Brain microvascular endothelial cell (primary cell): ENCODE results near the gene TPPP.
"Not testable (repeated sequence)": the region's sequence is repeated elsewhere in the genome, so short reads cannot be mapped to it uniquely, and the experiment has no call there.

Experiments
- DNase-seq: peaks from one replicate; pipeline ENCODE4 v3.0.0-alpha.2; 2020
- H3K27ac ChIP-seq: fragments of 250-450 bp; sonication (Bioruptor Pico); 2 replicates; pipeline ENCODE4 v1.5.1; 2020; ENCODE audit warnings: mild to moderate bottlenecking, moderate library complexity
- H3K27me3 ChIP-seq: fragments of 250-450 bp; sonication (Bioruptor Pico); replicated peaks from 2 replicates; pipeline ENCODE4 v1.5.1; 2020; ENCODE audit warnings: mild to moderate bottlenecking
- H3K36me3 ChIP-seq: fragments of 250-450 bp; sonication (Bioruptor Pico); replicated peaks from 2 replicates; pipeline ENCODE4 v1.5.1; 2020; ENCODE audit warnings: mild to moderate bottlenecking
- H3K4me3 ChIP-seq: 2 replicates; pipeline ENCODE4 v1.5.1; 2011; ENCODE audit warnings: low read depth, mild to moderate bottlenecking, control low read depth, low read length, moderate library complexity
- in situ Hi-C: cut with HindIII; loops from 2 replicates; pipeline ENCODE4 v1.10.0; 2017; ENCODE audit warnings: low sequenced_read_pairs, low pct_ligation_motif_present
- TF ChIP-seq, protein P1 (sequence below): IDR thresholded peaks from 2 replicates; pipeline ENCODE4 v1.5.1; 2011; ENCODE audit warnings: low read depth, mild to moderate bottlenecking, moderate library complexity, low read length, control low read depth, inconsistent platforms; ENCODE audit errors: missing control alignments

TPPP gene

DNA sequence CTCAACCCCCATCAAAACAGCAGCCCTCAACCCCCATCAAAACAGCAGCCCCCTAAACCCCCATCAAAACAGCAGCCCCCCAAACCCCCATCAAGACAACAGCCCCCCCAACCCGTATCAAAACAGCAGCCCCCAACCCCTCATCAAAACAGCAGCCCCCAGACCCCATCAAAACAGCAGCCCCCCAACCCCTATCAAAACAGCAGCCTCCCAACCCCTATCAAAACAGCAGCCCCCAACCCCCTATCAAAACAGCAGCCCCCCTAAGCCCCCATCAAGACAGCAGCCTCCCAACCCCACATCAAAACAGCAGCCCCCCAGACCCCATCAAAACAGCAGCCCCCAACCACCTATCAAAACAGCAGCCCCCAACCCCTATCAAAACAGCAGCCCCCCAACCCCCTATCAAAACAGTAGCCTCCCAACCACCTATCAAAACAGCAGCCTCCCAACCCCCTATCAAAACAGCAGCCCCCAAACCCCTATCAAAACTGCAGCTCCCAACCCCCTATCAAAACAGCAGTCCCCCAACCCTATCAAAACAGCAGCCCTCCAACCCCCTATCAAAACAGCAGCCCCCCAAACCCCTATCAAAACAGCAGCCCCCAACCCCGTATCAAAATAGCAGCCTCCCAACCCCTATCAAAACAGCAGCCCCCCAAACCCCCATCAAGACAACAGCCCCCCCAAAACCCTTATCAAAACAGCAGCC lies 1.2 kb downstream of the TPPP start:
- in situ Hi-C loops: no loop called here
- Histone ChIP-seq H3K27me3 (peaks cover 2% of the 10 kb centered on the region), H3K27ac (no peak overlapping the region), H3K4me3 (no peak overlapping the region), H3K36me3 (no peaks in the 10 kb centered on the region)
- TF ChIP-seq, protein P1, sequence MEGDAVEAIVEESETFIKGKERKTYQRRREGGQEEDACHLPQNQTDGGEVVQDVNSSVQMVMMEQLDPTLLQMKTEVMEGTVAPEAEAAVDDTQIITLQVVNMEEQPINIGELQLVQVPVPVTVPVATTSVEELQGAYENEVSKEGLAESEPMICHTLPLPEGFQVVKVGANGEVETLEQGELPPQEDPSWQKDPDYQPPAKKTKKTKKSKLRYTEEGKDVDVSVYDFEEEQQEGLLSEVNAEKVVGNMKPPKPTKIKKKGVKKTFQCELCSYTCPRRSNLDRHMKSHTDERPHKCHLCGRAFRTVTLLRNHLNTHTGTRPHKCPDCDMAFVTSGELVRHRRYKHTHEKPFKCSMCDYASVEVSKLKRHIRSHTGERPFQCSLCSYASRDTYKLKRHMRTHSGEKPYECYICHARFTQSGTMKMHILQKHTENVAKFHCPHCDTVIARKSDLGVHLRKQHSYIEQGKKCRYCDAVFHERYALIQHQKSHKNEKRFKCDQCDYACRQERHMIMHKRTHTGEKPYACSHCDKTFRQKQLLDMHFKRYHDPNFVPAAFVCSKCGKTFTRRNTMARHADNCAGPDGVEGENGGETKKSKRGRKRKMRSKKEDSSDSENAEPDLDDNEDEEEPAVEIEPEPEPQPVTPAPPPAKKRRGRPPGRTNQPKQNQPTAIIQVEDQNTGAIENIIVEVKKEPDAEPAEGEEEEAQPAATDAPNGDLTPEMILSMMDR: no peak
- DNase-seq: no peak

DNA sequence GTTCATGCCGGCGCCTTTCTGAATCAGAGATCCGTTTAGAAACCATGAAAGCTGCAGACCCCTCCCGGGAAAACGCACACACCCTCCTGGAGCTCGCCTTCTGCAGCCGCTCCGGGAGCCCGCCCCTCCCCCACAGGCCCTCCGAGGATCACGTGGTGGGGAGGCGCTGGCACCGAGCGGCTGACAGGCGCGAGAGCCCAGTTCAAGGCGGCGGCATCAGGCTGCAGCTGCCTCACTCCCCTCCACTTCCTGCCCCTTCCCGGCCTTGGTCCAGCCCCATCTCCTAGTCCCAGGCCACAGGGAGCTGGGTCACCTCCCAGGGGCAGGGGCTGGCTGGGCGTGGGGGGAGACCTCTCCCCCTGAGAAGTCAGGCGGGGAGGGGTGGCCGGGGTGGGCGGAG lies 2.1 kb downstream of the TPPP start:
- H3K27me3 ChIP-seq, H3K36me3 ChIP-seq, H3K27ac ChIP-seq, H3K4me3 ChIP-seq, DNase-seq, in situ Hi-C loops: not testable (repeated sequence)

DNA sequence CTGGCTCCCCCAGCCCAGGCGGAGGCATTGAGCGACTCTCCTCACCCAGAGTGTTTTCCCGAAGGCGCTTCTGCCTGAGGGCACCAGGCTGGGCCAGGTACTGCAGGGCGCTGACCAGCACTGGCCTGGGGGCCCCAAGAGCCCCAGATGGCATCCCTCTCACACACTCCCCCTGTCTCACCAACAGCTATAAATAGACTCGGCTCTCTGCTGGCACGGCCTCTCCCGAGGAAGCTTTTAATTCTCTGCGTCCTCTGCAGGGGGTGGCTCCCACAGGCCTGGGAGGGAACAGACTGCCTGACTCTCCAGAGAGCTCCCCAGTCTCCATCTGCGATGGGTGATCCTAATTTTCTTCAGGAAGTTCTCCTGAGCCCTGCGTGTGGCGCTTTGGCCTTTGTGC lies 2.9 kb downstream of the TPPP start:
- in situ Hi-C loops, H3K27me3 ChIP-seq, H3K36me3 ChIP-seq, H3K27ac ChIP-seq, H3K4me3 ChIP-seq, DNase-seq: not testable (repeated sequence)

DNA sequence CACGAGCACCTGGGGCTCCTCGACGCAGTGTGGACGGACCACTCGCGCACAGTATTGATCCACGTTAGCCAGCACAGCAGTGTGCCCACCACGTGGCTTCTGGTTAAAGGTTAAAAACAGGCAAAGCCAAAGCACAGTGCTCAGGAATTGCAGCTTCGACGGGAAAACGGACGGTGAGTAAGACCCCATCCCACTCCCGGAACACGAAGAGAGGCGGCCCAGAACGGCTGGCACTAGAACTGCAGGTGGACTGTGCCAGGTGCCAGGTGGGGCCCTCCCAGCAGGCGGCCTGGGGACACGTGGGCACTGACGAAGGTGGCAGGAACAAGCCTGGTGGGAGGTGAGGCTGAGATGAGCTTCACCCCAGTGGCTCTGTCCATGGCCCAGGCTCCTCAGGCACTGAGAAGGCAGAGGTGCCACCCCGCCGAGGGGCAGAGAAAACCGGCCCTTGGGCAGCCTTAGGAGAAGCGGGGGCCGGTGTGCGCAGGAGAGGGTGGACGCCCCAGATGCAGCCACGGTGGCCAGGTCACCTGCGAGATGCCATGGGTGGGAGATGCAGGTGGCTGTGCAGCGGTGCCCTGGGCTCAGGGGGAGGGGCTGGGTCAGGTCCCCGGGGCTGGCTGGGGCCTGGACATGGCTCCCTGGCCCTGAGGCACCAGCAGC lies 4.7 kb downstream of the TPPP start:
- H3K27ac ChIP-seq, H3K36me3 ChIP-seq, DNase-seq, H3K4me3 ChIP-seq, H3K27me3 ChIP-seq, in situ Hi-C loops: not testable (repeated sequence)

DNA sequence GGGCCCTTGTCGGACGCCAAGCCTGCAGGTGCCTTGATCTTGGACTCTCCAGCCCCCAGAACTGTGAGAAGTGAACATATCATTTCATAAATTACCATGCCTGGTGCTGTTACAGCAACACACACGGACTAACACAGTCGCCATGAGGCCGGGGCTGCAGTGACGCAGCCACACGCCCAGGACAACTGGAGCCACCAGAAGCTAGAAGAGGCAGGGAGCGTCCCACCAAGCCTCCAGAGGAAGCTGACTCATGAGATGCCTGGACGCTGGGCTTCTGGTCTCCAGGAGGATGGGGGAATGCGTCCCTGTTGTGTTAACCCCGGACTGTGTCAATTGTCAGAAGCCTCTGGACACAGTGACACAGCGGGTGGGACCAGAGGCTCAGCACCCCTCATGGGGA lies 6.2 kb downstream of the TPPP start:
- H3K36me3 ChIP-seq, H3K27ac ChIP-seq, DNase-seq, H3K27me3 ChIP-seq, in situ Hi-C loops, H3K4me3 ChIP-seq: not testable (repeated sequence)

DNA sequence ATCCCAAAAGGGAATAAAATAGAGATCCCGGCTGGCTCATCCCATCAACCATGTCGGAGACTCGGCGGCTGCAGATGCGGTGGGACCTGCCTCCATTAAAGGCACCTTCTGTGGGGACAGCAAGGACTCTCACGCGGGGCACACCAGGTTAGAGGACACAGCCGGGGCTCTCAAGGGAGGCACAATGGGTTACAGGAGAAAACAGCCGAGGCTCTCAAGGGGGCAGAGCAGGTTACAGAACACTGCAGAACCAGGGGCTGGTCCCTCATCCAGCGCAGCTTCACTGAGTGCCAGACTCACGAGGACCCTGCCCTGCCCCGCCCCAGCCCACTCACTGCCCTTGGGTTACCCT lies 7.0 kb downstream of the TPPP start:
- H3K27ac ChIP-seq, DNase-seq, H3K36me3 ChIP-seq, H3K27me3 ChIP-seq, H3K4me3 ChIP-seq, in situ Hi-C loops: not testable (repeated sequence)

DNA sequence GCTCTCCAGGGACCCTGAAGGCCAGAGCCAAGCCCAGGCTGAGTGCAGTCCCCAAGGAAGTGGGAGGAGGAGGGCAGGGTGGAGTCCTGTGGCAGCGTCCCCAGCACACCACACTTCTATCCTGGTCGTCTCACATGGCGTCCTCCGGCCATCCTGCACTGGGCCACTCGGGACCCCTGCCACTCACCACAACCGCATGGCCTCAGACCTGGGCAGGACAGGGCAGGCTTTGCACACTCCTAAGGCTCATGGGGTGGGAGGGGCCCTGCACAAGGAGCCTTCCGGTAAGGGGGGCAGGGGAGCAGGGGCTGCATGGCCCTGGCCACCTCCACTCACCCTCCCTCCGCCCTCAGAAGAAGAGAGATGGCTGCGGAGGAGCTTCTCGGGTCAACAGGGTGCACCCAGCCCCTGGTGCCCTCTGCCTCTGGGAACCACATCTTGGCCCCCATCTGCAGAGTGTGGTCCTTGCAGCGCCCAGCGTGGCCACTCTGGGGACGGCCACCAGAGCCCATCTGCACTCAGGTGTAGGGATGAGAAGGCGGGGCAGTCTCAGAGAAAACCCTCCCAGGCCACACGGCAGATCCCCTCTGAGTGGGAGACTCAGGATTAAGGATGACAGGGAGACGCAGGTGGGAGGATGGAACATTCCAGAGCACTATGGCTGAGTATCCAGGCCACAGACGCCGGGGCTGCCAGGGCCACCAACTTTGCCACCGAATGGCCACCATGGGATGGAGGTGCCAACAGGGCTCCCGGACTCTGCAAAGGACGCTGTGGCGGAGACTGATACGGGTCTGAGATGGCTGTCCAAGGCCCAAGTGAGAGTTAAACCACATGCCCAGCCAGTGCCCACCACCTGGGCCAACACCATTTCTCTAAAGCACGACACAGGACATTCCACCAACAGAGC lies 7.6 kb downstream of the TPPP start:
- Histone ChIP-seq H3K27ac (no peak overlapping the region), H3K36me3 (no peaks in the 10 kb centered on the region), H3K4me3 (no peak overlapping the region), H3K27me3 (no peaks in the 10 kb centered on the region)
- no peak for DNase-seq
- TF ChIP-seq, protein P1: no peak
- in situ Hi-C loops: no loop called here

DNA sequence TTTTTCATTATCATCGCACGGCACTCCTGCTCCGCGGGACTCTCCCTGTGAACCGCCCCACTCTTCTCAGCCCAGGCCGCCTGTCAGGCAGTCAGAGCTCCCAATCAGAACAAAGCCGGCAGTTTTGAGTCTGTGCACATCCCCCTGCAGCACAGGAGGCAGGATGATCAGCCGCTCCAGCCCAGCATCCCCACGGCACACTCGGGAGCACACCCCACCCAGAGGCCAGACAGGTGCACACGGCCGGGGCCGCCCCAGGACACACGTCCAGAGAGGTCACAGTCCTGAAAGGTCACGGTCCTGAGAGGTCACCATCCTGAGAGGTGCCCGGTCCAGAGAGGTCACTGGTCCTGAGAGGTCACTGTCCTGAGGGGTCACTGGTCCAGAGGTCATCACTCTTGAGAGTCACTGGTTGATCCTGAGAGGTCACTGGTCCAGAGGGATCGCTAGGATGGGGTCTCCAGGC lies 8.4 kb downstream of the TPPP start:
- Histone ChIP-seq H3K36me3 (no peaks in the 10 kb centered on the region), H3K27me3 (no peaks in the 10 kb centered on the region), H3K4me3 (no peak overlapping the region), H3K27ac (no peak overlapping the region)
- TF ChIP-seq, protein P1: no peak
- no peak for DNase-seq
- in situ Hi-C loops: no loop called here
